Kidney (tissue), 14 donors: Measurements from ENCODE around the gene METTL23. TPM values are rescaled to one million over a fixed set of nuclear protein-coding genes. Genes with fewer than 3 reads are reported as not detected.
"Not testable (repeated sequence)": the region's sequence is repeated elsewhere in the genome, so short reads cannot be mapped to it uniquely, and the experiment has no call there.

Experiments
- DNase-seq, 5 donors: peaks; one replicate each; pipeline ENCODE4 v3.0.0-alpha.2; 2013 to 2020
- FAIRE-seq: peaks from 2 replicates; lab custom pipeline; 2012; peaks lifted over from hg19 to GRCh38; lab: Jason Lieb, UNC
- H3K27ac ChIP-seq, 2 donors: one replicate each; pipeline ENCODE4 v1.7.0; 2013; ENCODE audit warnings: low read depth in 2 of 2, low read length in 2 of 2, inconsistent platforms in 1 of 2
- H3K27me3 ChIP-seq: one replicate; pipeline ENCODE4 v1.7.1; 2013; ENCODE audit warnings: low read length, inconsistent platforms; ENCODE audit not compliant: control insufficient read depth, insufficient read depth
- H3K36me3 ChIP-seq, 3 donors: one replicate each; pipeline versions ENCODE4 v1.7.0 to v1.7.1; 2013; ENCODE audit warnings: low read length in 3 of 3, control low read depth in 1 of 3, inconsistent platforms in 1 of 3; ENCODE audit not compliant: insufficient read depth in 3 of 3, control insufficient read depth in 2 of 3
- H3K4me1 ChIP-seq, 3 donors: one replicate each; pipeline versions ENCODE4 v1.7.0 to v1.7.1; 2013; ENCODE audit warnings: low read length in 3 of 3, inconsistent platforms in 1 of 3, low read depth in 1 of 3; ENCODE audit not compliant: control insufficient read depth in 2 of 3, insufficient read depth in 2 of 3
- H3K4me3 ChIP-seq, 3 donors: one replicate each; pipeline versions ENCODE4 v1.7.0 to v1.8.1; 2013; ENCODE audit warnings: low read length in 3 of 3, control low read depth in 1 of 3, inconsistent platforms in 1 of 3
- H3K9ac ChIP-seq, 3 donors: one replicate each; pipeline versions ENCODE4 v1.7.0 to v1.7.1; 2013; ENCODE audit warnings: low read length in 3 of 3, control low read depth in 1 of 3, inconsistent platforms in 1 of 3
- H3K9me3 ChIP-seq, 3 donors: one replicate each; pipeline versions ENCODE4 v1.7.0 to v1.7.1; 2013; ENCODE audit warnings: low read length in 3 of 3, control low read depth in 1 of 3, inconsistent platforms in 1 of 3; ENCODE audit not compliant: control insufficient read depth in 2 of 3, insufficient read depth in 1 of 3
- intact Hi-C: fragments of 100-400 bp; cut with DNase I; formaldehyde crosslinking; loops from one replicate; pipeline ENCODE4 v1.11.1; 2022
- polyA plus RNA-seq: library from polyadenylated mRNA; stranded (reverse); fragments of 350-450 nt; fragmentation: Illumina TruSeq; extraction: RNeasy Lipid Tissue Mini Kit (QIAGEN cat#74804); gene quantifications from one replicate; pipeline ENCODE4 v1.2.3, GENCODE V29; 2014; ENCODE audit warnings: low read depth, low replicate concordance; ENCODE audit not compliant: insufficient read depth
- total RNA-seq: library from RNA; stranded (reverse); fragmentation: NEBNext Ultra II Directional; extraction: Animal tissue kit (Norgen Biotek cat#: 25700); gene quantifications from one replicate; pipeline ENCODE4 v1.2.1, GENCODE V29; 2021
- TF ChIP-seq, protein P1 (sequence below): IDR thresholded peaks from 3 replicates; pipeline ENCODE4 v1.5.1; 2012; ENCODE audit warnings: mild to moderate bottlenecking, moderate library complexity, borderline replicate concordance; ENCODE audit not compliant: insufficient read depth; ENCODE audit errors: extremely low read depth
- donor health status: control.
- donor health status: control.
- donor health status: control.
- donor health status: control.
- donor health status: control.
- donor health status: DM: yes; HTN: yes; CAD: no.
- donor health status: Normal renal cell carcinoma (clear cell type).

Gene METTL23
- total and polyA plus RNA-seq, 2 donors from 2014 or later, result 38.2 to 53.0 TPM

DNA sequence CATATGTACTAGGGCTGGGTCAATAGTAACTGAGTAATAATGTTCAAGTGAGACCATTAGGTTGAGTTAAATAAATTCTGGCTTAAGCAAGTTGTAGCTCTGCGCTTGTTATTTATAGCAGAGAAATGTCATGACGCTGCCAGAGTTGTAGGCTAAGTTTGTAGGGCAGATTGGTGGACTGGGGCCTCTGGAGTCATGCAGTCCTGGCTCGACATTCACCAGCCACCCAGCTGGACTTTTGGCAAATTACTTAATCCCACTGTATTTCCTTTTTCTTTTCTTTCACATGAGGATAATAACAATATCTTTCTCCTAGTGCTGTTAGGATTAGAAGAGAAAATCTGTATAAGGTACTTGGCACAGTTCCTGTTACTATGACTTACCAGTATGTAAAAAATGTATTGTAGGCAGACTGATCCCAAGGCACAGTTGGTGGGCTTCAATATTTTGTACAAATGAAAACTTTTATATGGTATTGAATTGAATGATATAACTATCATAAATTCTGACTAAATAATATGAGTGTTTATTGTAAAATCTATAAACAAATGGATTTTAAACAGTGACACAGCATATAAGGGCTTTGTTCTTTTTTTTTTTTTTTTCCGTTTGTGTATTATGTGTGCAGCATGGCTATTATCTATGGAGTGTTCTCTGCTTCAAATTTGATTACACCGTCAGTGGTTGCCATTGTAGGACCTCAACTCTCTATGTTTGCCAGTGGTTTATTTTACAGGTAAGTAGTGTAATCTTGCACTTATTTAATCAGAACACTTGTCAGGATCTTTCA lies 13.9 kb downstream of the METTL23 start:
- no peak overlapping the region for H3K4me3 ChIP-seq
- TF ChIP-seq, protein P1, sequence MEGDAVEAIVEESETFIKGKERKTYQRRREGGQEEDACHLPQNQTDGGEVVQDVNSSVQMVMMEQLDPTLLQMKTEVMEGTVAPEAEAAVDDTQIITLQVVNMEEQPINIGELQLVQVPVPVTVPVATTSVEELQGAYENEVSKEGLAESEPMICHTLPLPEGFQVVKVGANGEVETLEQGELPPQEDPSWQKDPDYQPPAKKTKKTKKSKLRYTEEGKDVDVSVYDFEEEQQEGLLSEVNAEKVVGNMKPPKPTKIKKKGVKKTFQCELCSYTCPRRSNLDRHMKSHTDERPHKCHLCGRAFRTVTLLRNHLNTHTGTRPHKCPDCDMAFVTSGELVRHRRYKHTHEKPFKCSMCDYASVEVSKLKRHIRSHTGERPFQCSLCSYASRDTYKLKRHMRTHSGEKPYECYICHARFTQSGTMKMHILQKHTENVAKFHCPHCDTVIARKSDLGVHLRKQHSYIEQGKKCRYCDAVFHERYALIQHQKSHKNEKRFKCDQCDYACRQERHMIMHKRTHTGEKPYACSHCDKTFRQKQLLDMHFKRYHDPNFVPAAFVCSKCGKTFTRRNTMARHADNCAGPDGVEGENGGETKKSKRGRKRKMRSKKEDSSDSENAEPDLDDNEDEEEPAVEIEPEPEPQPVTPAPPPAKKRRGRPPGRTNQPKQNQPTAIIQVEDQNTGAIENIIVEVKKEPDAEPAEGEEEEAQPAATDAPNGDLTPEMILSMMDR, result no peak
- FAIRE-seq (no peak), DNase-seq (peak in 1 of 5 donors; percentile 47)
- H3K9ac ChIP-seq, result no peak overlapping the region
- H3K36me3 ChIP-seq, result peaks cover 3 to 25% (median 14%) of the 10 kb centered on the region in 3 donors
- H3K27ac ChIP-seq, result no peak overlapping the region
- H3K9me3 ChIP-seq, result no peaks in the 10 kb centered on the region
- H3K27me3 ChIP-seq, result no peaks in the 10 kb centered on the region
- intact Hi-C loops, result no loop called here
- H3K4me1 ChIP-seq, result peaks cover 3 to 15% (median 10%) of the 10 kb centered on the region in 3 donors

DNA sequence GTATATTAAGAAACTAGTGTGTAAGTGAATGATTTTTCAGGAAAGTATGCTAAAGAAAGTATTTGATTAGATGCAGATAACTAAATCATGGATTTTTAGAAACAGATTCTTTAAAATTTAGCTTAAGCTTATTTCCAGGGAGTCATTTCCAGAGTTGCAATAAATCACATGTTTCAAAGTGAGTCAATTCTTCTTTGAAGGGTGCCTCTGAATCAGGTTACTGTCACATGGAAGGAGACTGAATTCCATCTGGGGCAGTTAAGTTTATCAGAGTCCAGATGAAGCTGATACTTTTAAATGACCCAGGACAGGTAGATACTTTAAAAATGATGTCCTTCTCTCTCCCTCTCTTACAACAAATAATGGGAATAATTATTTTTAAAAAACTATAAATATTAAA lies 16.3 kb downstream of the METTL23 start:
- Histone ChIP-seq H3K4me1 (peaks cover 3 to 12% (median 7%) of the 10 kb centered on the region in 3 donors), H3K27ac (no peak overlapping the region), H3K9me3 (no peaks in the 10 kb centered on the region), H3K27me3 (no peaks in the 10 kb centered on the region), H3K9ac (no peak overlapping the region), H3K4me3 (no peak overlapping the region), H3K36me3 (peaks cover 2 to 18% (median 15%) of the 10 kb centered on the region in 3 donors)
- FAIRE-seq (no peak), DNase-seq (no peak)
- TF ChIP-seq, protein P1, result no peak
- intact Hi-C loops, result no loop called here

DNA sequence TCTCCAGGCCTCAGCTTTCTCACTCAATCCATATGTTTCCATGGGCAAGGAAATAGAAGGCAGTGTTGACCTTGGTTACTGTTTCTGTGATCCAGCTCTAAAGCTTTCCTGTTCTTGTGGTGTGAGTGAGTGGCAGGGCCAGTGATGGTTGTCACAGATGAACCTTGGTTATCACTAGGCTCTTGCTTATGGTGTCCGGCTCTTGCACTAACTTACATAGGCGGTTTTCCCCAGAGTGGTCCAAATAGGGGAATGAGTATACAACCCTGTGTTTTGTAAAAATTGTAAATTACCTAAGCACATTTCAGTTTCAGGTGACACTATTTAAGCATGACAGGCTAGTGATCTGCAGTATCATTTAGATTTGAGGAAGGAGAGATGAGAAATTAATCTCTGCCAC lies 18.1 kb downstream of the METTL23 start:
- H3K9ac ChIP-seq, result no peak overlapping the region
- FAIRE-seq, result no peak
- peaks cover 2 to 18% (median 15%) of the 10 kb centered on the region in 3 donors for H3K36me3 ChIP-seq
- DNase-seq, result no peak
- H3K4me1 ChIP-seq, result peaks cover 0 to 3% (median 0%) of the 10 kb centered on the region in 3 donors
- intact Hi-C loops, result no loop called here
- no peak overlapping the region for H3K27ac ChIP-seq
- no peak overlapping the region for H3K4me3 ChIP-seq
- H3K27me3 ChIP-seq, result no peaks in the 10 kb centered on the region
- TF ChIP-seq, protein P1, result no peak
- H3K9me3 ChIP-seq, result no peaks in the 10 kb centered on the region

DNA sequence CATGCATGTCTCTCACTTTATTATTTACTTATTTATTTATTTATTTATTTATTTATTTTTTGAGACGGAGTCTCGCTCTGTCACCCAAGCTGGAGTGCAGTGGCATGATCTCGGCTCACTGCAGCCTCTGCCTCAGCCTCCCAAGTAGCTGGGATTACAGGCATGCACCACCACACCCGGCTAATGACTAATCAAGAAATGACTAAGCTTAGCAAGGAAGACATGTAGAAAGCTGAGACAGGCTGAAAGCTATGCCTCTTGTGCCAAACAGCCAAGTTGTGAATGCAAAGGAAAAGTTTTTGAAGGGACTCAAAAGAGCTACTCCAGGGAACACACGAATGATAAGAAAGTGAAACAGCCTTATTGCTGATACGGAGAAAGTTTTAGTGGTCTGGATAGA lies 19.1 kb downstream of the METTL23 start:
- H3K9me3 ChIP-seq, H3K27me3 ChIP-seq, H3K4me3 ChIP-seq, H3K4me1 ChIP-seq, intact Hi-C loops, FAIRE-seq, DNase-seq, H3K9ac ChIP-seq, H3K27ac ChIP-seq: not testable (repeated sequence)
- H3K36me3 ChIP-seq, result peaks cover 2 to 18% (median 15%) of the 10 kb centered on the region in 3 donors
